ENCODE data around the gene PBX4.

PBX4 gene

DNA sequence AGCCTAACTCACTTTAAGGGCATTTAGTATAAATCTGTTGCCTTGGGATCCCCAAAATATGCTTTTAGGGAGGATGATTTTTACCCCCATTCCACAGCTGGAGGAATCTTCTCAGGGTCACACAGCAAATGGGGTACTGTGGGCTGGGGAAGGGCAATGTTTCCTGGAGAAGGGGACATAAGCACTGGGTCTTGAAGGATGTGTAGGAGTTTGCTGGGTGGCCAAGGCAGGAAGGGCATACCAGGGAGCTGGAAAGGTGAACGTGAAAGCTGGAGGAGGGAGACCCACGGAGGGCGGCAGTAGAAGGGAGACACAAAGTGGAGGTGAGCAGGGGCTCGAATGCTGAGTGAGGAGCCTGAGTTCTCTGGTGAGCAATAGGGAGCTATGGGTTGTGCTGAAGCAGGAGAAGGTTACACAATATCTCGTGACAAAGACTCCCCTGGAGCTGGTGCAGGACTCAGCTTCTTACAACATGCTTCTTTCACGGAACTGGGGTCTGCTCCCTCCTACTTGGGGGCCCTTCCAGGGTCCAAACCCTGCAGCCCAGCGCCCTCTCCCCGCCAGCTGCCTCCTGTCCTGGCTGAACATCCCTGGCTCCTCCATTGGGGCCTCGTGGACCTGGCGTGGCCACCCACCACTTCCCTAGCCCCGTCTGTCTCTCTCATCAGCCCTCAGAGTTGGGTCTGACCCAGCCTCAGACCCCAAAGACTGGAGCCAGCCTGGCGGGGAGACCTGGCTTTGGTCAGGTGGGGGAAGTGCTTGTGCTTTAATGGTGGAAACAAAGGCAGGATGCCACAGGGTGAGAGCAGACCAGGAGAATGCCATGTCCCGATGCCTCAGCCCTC is 69.3 kb downstream of the PBX4 start:
- H3K27ac Mint-ChIP-seq = no peak overlapping the region
- H3K4me3 Mint-ChIP-seq = no peak overlapping the region
- peaks cover 6% of the 10 kb centered on the region for H3K4me1 Mint-ChIP-seq
- ATAC-seq (no peak), DNase-seq (no peak)
- no peaks in the 10 kb centered on the region for H3K27me3 Mint-ChIP-seq
- H3K9me3 Mint-ChIP-seq = no peaks in the 10 kb centered on the region

- ATAC-seq = no peak
- Mint-ChIP-seq H3K9me3 (no peaks in the 10 kb centered on the region), H3K27me3 (no peaks in the 10 kb centered on the region), H3K4me1 (no peaks in the 10 kb centered on the region), H3K4me3 (no peak overlapping the region), H3K27ac (no peak overlapping the region)
- DNase-seq = no peak
These were observed 70.7 kb downstream of the PBX4 start for GRCh38 chr19:19547674-19548336.

GRCh38 chr19:19546751-19547162 is 71.7 kb downstream of the PBX4 start:
- ATAC-seq = no peak
- no peaks in the 10 kb centered on the region for H3K9me3 Mint-ChIP-seq
- H3K27ac Mint-ChIP-seq = no peak overlapping the region
- H3K27me3 Mint-ChIP-seq = no peaks in the 10 kb centered on the region
- no peak for DNase-seq
- peaks cover 9% of the 10 kb centered on the region for H3K4me1 Mint-ChIP-seq
- H3K4me3 Mint-ChIP-seq = no peak overlapping the region

GRCh38 chr19:19545707-19546106 is 72.8 kb downstream of the PBX4 start:
- ATAC-seq (no peak), DNase-seq (no peak)
- Mint-ChIP-seq H3K4me1 (peaks cover 19% of the 10 kb centered on the region), H3K27me3 (no peaks in the 10 kb centered on the region), H3K4me3 (no peak overlapping the region), H3K9me3 (no peaks in the 10 kb centered on the region), H3K27ac (no peak overlapping the region)

DNA sequence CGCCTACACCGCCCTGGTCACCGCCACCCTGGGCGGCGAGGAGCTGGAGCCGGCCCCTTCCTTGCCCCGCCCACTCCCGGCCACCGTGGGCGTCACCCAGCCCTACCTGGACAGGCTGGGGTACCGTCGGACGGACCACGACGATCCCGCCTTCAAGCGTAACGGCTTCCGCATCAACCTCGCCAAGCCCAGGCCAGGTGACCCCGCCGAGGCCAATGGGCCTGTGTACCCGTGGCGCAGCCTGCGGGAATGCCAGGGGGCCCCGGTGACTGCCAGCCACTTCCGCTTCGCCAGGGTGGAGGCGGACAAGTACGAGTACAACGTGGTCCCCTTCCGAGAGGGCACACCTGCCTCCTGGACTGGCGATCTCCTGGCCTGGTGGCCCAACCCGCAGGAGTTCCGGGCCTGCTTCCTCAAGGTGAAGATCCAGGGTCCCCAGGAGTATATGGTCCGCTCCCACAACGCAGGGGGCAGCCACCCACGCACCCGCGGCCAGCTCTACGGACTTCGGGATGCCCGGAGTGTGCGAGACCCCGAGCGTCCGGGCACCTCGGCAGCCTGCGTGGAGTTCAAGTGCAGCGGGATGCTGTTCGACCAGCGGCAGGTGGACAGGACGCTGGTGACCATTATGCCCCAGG is 73.4 kb downstream of the PBX4 start:
- H3K4me3 Mint-ChIP-seq = no peak overlapping the region

DNA sequence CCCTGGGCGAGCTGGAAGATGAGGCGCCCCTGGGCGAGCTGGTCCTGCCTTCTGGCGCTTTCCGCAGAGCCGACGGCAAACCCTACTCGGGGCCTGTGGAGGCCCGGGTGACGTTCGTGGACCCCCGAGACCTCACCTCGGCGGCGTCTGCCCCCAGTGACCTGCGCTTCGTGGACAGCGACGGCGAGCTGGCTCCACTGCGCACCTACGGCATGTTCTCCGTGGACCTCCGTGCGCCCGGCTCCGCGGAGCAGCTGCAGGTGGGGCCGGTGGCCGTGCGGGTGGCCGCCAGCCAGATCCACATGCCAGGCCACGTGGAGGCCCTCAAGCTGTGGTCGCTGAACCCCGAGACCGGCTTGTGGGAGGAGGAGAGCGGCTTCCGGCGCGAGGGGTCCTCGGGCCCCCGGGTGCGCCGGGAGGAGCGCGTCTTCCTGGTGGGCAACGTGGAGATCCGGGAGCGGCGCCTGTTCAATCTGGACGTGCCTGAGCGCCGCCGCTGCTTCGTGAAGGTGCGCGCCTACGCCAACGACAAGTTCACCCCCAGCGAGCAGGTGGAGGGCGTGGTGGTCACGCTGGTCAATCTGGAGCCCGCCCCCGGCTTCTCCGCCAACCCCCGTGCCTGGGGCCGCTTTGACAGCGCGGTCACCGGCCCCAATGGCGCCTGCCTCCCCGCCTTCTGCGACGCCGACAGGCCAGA is 74.1 kb downstream of the PBX4 start:
- ATAC-seq = no peak
- peaks cover 4% of the 10 kb centered on the region for H3K27me3 Mint-ChIP-seq
- H3K9me3 Mint-ChIP-seq = no peaks in the 10 kb centered on the region
- H3K27ac Mint-ChIP-seq = no peak overlapping the region
- peaks cover 30% of the 10 kb centered on the region for H3K4me1 Mint-ChIP-seq
- H3K4me3 Mint-ChIP-seq = no peak overlapping the region
- DNase-seq = no peak

More for the DNA sequence above, 73.4 kb downstream of the PBX4 start:
- DNase-seq = no peak
- Mint-ChIP-seq H3K27me3 (no peaks in the 10 kb centered on the region), H3K9me3 (no peaks in the 10 kb centered on the region), H3K27ac (no peak overlapping the region), H3K4me1 (peaks cover 23% of the 10 kb centered on the region)
- no peak for ATAC-seq

- ATAC-seq = no peak
- Mint-ChIP-seq H3K27me3 (peaks cover 12% of the 10 kb centered on the region), H3K4me3 (no peak overlapping the region), H3K27ac (no peak overlapping the region), H3K4me1 (peaks cover 37% of the 10 kb centered on the region), H3K9me3 (no peaks in the 10 kb centered on the region)
- DNase-seq = no peak
These were observed 74.8 kb downstream of the PBX4 start for GRCh38 chr19:19543640-19544039.

- Mint-ChIP-seq H3K27me3 (peaks cover 15% of the 10 kb centered on the region), H3K4me3 (no peak overlapping the region), H3K27ac (no peak overlapping the region), H3K9me3 (no peaks in the 10 kb centered on the region), H3K4me1 (peaks cover 41% of the 10 kb centered on the region)
- ATAC-seq (no peak), DNase-seq (no peak)
These were observed 75.4 kb downstream of the PBX4 start for GRCh38 chr19:19543101-19543500.

GRCh38 chr19:19542507-19542906 is 76.0 kb downstream of the PBX4 start:
- H3K4me1 Mint-ChIP-seq = peaks cover 47% of the 10 kb centered on the region
- DNase-seq (no peak), ATAC-seq (no peak)
- H3K27ac Mint-ChIP-seq = no peak overlapping the region
- no peak overlapping the region for H3K4me3 Mint-ChIP-seq
- H3K9me3 Mint-ChIP-seq = no peaks in the 10 kb centered on the region
- peaks cover 20% of the 10 kb centered on the region for H3K27me3 Mint-ChIP-seq

GRCh38 chr19:19541616-19542015 is 76.9 kb downstream of the PBX4 start:
- peak overlapping the region; percentile 71 to 85 for H3K4me3 Mint-ChIP-seq
- no peak overlapping the region for H3K27ac Mint-ChIP-seq
- DNase-seq = no peak
- H3K27me3 Mint-ChIP-seq = peaks cover 25% of the 10 kb centered on the region
- H3K4me1 Mint-ChIP-seq = peaks cover 54% of the 10 kb centered on the region
- ATAC-seq = no peak
- no peaks in the 10 kb centered on the region for H3K9me3 Mint-ChIP-seq

- Mint-ChIP-seq H3K27ac (peak overlapping the region in 1 of 2 donors; percentile 71), H3K27me3 (peaks cover 25% of the 10 kb centered on the region), H3K4me1 (peaks cover 55% of the 10 kb centered on the region), H3K9me3 (no peaks in the 10 kb centered on the region), H3K4me3 (peak overlapping the region; percentile 71 to 85)
- DNase-seq (peak; percentile 74 to 76), ATAC-seq (peak; percentile 82)
These were observed 77.6 kb downstream of the PBX4 start for GRCh38 chr19:19540715-19541515.

- Mint-ChIP-seq H3K4me3 (peak overlapping the region; percentile 71 to 85), H3K27ac (no peak overlapping the region), H3K4me1 (peaks cover 55% of the 10 kb centered on the region), H3K27me3 (peaks cover 25% of the 10 kb centered on the region), H3K9me3 (no peaks in the 10 kb centered on the region)
- ATAC-seq = peak; percentile 27
- peak; percentile 60 to 67 for DNase-seq
These were observed 78.3 kb downstream of the PBX4 start for GRCh38 chr19:19540064-19540714.

DNA sequence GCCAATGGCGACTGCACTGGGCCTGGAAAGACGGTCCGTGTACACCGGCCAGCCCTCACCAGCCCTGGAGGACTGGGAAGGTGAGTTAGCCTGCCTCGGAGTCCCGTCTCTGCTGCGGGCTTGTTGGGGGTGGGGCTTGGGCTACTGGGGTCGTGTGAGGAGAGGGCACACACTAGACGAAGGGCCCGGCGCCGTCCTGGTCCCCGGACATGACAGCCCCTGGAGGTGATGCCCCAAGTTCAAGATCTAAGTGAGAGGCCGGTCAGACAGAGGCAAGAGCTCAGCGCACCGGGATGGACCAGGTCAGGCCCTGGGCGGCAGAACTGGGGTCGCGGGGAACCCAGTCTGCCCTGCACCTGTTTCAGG is 78.8 kb downstream of the PBX4 start:
- H3K9me3 Mint-ChIP-seq = no peaks in the 10 kb centered on the region
- DNase-seq = peak in 1 of 2 donors; percentile 25
- ATAC-seq = no peak
- H3K27me3 Mint-ChIP-seq = peaks cover 25% of the 10 kb centered on the region
- H3K27ac Mint-ChIP-seq = no peak overlapping the region
- peak overlapping the region in 1 of 2 donors; percentile 68 for H3K4me3 Mint-ChIP-seq
- H3K4me1 Mint-ChIP-seq = peaks cover 55% of the 10 kb centered on the region

- Mint-ChIP-seq H3K9me3 (no peaks in the 10 kb centered on the region), H3K4me1 (peaks cover 55% of the 10 kb centered on the region), H3K27ac (peak overlapping the region in 1 of 2 donors; percentile 80), H3K4me3 (peak overlapping the region; percentile 16 to 68), H3K27me3 (peaks cover 25% of the 10 kb centered on the region)
- ATAC-seq = no peak
- no peak for DNase-seq
These were observed 79.7 kb downstream of the PBX4 start for GRCh38 chr19:19538785-19539166.

All from stimulated activated naive CD8-positive, alpha-beta T cell treated with anti-CD3 and anti-CD28 coated beads, Interleukin-15, amount 100 ng/mL, for 72 hours (primary cell).